RWPE2 (cell line): ENCODE data around the gene SPOCD1.
A peak's percentile ranks its signal among the peaks of the same experiment; 100 is the strongest.

Experiments
- ATAC-seq: fragments of 200-7000 bp; cut with Tn5 transposase; 3 replicates; pipeline ENCODE4 v1.9.1; 2021; ENCODE audit warnings: low read depth
- DNase-seq: peaks from one replicate; pipeline ENCODE4 v3.0.0-alpha.2; 2020; ENCODE audit warnings: low spot score
- H3K27ac ChIP-seq: fragments of 450-650 bp; 2 replicates; pipeline ENCODE4 v1.5.1; 2017; ENCODE audit warnings: mild to moderate bottlenecking; ENCODE audit not compliant: poor library complexity, severe bottlenecking
- H3K27me3 ChIP-seq: fragments of 250-450 bp; sonication (Bioruptor Pico); 2 replicates; pipeline ENCODE4 v1.5.1; 2021; ENCODE audit warnings: mild to moderate bottlenecking, moderate library complexity; ENCODE audit not compliant: insufficient read depth, poor library complexity, severe bottlenecking
- H3K36me3 ChIP-seq: fragments of 250-450 bp; sonication (Bioruptor Pico); 2 replicates; pipeline ENCODE4 v1.5.1; 2020; ENCODE audit warnings: low read depth, mild to moderate bottlenecking, moderate library complexity
- H3K4me1 ChIP-seq: fragments of 250-450 bp; sonication (Bioruptor Pico); 2 replicates; pipeline ENCODE4 v1.5.1; 2021; ENCODE audit warnings: mild to moderate bottlenecking, moderate library complexity; ENCODE audit not compliant: insufficient read depth, poor library complexity, severe bottlenecking
- H3K4me3 ChIP-seq: fragments of 250-450 bp; sonication (Bioruptor Pico); 2 replicates; pipeline ENCODE4 v1.5.1; 2021; ENCODE audit warnings: mild to moderate bottlenecking, moderate library complexity; ENCODE audit not compliant: severe bottlenecking
- H3K9me3 ChIP-seq: fragments of 250-450 bp; sonication (Bioruptor Pico); 2 replicates; pipeline ENCODE4 v1.5.1; 2021; ENCODE audit warnings: mild to moderate bottlenecking, moderate library complexity; ENCODE audit not compliant: severe bottlenecking
- TF ChIP-seq, protein P1 (sequence below): fragments of 450-650 bp; IDR thresholded peaks from one replicate; pipeline ENCODE4 v1.5.1; 2017; ENCODE audit warnings: mild to moderate bottlenecking, moderate library complexity; ENCODE audit not compliant: poor library complexity, severe bottlenecking

Gene SPOCD1

DNA sequence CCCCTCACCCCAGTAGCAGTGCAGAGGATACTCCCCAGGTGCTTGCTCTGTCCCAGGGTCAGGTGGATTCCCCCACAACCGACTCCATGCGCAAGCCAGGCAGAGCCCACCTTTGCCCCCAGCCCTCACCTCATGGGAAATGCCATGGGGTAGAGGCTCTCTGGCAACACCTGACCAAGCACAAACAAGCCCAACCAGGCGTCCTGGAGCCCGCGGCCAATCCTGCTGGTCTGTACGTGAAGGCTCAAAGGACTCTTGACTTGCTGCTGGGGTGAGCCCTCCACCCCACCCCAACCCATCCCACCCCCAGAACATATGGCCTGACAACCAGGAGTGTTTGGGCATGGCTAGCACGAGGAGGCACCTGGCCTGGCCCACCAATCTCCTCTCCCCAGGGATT is 53.5 kb downstream of the SPOCD1 start:
- H3K27me3 ChIP-seq: peaks cover 4% of the 10 kb centered on the region
- no peak overlapping the region for H3K27ac ChIP-seq
- H3K36me3 ChIP-seq: no peaks in the 10 kb centered on the region
- peaks cover 12% of the 10 kb centered on the region for H3K4me1 ChIP-seq
- no peak for ATAC-seq
- no peak for DNase-seq
- H3K9me3 ChIP-seq: no peaks in the 10 kb centered on the region
- TF ChIP-seq, protein P1, sequence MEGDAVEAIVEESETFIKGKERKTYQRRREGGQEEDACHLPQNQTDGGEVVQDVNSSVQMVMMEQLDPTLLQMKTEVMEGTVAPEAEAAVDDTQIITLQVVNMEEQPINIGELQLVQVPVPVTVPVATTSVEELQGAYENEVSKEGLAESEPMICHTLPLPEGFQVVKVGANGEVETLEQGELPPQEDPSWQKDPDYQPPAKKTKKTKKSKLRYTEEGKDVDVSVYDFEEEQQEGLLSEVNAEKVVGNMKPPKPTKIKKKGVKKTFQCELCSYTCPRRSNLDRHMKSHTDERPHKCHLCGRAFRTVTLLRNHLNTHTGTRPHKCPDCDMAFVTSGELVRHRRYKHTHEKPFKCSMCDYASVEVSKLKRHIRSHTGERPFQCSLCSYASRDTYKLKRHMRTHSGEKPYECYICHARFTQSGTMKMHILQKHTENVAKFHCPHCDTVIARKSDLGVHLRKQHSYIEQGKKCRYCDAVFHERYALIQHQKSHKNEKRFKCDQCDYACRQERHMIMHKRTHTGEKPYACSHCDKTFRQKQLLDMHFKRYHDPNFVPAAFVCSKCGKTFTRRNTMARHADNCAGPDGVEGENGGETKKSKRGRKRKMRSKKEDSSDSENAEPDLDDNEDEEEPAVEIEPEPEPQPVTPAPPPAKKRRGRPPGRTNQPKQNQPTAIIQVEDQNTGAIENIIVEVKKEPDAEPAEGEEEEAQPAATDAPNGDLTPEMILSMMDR: no peak
- peak overlapping the region; percentile 40 for H3K4me3 ChIP-seq

DNA sequence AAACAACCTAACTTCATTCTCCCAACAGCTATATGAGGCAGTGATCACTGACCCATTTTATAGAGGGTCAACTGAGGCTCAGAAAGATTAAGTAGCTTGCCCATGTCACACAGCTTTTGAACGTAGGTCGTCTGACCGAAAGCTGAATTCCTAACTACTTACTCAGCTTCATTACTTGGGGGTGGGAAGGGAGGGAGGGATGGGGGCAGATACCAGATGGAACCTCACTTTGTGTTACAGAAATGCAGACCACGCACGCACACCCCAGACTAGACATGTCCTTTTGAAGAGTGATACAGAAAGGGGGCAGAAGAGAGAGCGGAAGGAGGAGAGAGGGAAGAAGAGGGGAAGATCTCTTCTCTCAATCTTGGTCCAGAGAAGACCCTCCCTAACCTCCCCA is 53.9 kb downstream of the SPOCD1 start:
- H3K4me3 ChIP-seq: no peak overlapping the region
- no peak for DNase-seq
- H3K36me3 ChIP-seq: no peaks in the 10 kb centered on the region
- H3K27me3 ChIP-seq: peaks cover 4% of the 10 kb centered on the region
- no peak overlapping the region for H3K27ac ChIP-seq
- H3K4me1 ChIP-seq: peaks cover 12% of the 10 kb centered on the region
- no peak for ATAC-seq
- TF ChIP-seq, protein P1: no peak
- H3K9me3 ChIP-seq: no peaks in the 10 kb centered on the region

DNA sequence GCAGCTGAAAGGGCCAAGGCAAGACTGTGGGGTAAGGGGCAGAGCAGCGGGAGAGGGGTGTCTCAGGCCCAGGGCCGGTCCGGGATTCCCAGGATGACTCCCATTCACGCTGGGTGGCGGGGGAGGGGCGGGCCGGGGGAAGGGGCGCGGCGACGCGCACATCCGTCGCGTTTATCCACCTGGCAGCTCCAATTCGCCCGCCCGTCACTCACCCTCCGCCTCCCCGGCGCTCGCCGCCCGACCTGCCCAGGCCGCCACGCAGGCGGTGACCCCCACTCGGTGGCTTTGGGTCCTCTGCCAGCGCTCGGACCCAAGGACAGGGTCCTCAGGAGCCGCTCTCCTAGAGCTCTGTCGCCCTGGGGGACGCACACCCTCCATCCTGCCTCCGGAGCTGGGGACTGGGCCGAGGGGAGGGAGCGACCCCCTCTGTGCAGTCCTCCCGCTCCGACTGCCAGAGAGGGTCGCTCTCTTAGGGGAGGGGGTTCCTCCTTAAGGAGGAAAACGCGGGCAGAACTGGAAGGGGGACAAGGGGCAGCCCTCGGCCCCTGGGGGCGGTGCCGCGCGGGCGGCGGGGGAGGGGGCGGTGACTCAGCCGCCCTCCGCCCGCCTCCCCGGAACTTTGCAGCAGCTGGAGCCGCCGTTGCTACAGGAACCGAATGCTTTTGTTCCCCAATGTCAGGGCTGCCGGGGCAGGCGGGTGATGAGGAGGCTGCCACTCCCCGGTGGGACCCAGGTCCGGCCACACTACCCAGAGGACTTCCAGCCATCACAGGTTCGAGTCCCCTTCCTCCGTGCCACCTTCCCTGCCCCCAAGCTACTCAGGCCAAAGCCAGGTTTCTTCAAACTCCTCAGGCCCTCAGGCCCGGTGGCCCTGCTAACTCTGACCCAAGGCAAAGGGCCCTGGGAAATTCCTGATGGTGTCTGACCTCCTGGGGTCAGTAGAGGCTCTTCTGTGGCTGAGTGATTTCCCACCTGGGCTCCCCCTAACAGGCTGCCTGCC is 55.1 kb downstream of the SPOCD1 start:
- no peak for DNase-seq
- peak overlapping the region; percentile 27 for H3K4me3 ChIP-seq

DNA sequence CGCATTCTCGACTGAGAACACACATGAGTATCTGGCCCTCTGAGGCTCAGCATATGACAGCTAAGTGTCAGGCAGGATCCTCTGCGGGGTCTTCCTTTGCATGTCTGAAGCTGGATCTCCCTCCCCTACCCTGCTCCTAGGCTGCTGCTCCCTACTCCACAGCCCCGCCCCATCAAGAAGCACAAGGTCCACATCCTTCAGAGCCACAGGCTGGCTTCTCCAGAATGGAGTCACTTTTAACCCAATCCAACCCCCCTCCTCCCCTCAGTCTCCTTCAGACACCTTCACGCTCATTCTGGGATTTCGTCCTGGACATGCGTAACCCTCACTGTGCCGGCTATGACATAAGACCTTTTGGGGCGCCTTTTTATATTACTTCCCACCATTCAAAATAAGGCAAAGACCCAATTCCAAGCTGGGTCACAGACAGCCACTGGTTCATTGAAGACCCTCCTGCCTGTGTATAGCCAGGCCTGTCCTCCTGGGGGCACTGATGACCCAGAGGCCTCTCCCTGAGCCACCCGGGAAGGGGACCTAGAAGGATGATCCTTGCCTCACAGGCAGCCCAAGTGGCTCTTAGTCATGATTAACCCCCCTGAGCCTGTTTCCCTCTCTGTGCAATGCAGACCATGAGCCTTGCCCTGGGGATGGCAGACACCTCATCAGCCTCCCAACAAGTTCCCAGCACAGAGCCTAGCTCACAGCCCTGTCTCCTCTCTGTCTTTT is 56.4 kb downstream of the SPOCD1 start:
- Histone ChIP-seq H3K36me3 (no peaks in the 10 kb centered on the region), H3K4me3 (no peak overlapping the region), H3K9me3 (no peaks in the 10 kb centered on the region), H3K27me3 (peaks cover 4% of the 10 kb centered on the region), H3K27ac (no peak overlapping the region), H3K4me1 (peaks cover 23% of the 10 kb centered on the region)
- ATAC-seq: no peak
- TF ChIP-seq, protein P1: no peak
- no peak for DNase-seq

More for the DNA sequence above, 55.1 kb downstream of the SPOCD1 start:
- peaks cover 12% of the 10 kb centered on the region for H3K4me1 ChIP-seq
- no peaks in the 10 kb centered on the region for H3K36me3 ChIP-seq
- H3K9me3 ChIP-seq: no peaks in the 10 kb centered on the region
- peaks cover 4% of the 10 kb centered on the region for H3K27me3 ChIP-seq
- ATAC-seq: peak; percentile 41
- TF ChIP-seq, protein P1: no peak
- no peak overlapping the region for H3K27ac ChIP-seq
